K562 (cell line): ENCODE results near the gene SPCS3. TPM values are rescaled to one million over a fixed set of nuclear protein-coding genes. Genes with fewer than 3 reads are reported as not detected.

ENCODE experiments used
- ATAC-seq: fragments of 200-7000 bp; cut with Tn5 transposase; 3 replicates; pipeline ENCODE4 v1.9.1; 2020; ENCODE audit warnings: moderate library complexity
- BruUV-seq: library from RNA; stranded (reverse); fragments of 400-500 nt; replicated peaks from 2 replicates; lab custom pipeline; 2021; lab: Mats Ljungman, UMichigan
- CTCF ChIA-PET: fragments of 300-600 bp; formaldehyde crosslinking; extraction: SDS; loops from one replicate; lab custom pipeline; 2021; ENCODE audit warnings: low intra/inter-chr PET ratio; lab: Yijun Ruan, JAX
- POLR2A ChIA-PET: fragments of 300-600, 350-650 bp; sonication (Branson Sonifier 250); formaldehyde crosslinking; extraction: SDS; loops from one replicate; lab custom pipeline; 2021; ENCODE audit warnings: antibody characterized with exemption, inconsistent platforms; lab: Yijun Ruan, JAX
- DNase-seq, 4 experiments: peaks; one replicate each; pipeline versions ENCODE4 v3.0.0 to v3.0.0-alpha.2; 2011 to 2018; ENCODE audit warnings: low spot score in 3 of 4, mixed read lengths in 3 of 4; ENCODE audit errors: extremely low read depth in 1 of 4
- FAIRE-seq: peaks from 2 replicates; lab custom pipeline; 2011; peaks lifted over from hg19 to GRCh38; lab: Jason Lieb, UNC
- H2AFZ ChIP-seq: 2 replicates; pipeline ENCODE4 v1.6.0; 2011; ENCODE audit warnings: low read depth, low read length, control low read depth, inconsistent platforms
- H3K27ac ChIP-seq: fragments of 200-600 bp; 3 replicates; pipeline ENCODE4 v1.8.0; 2011; ENCODE audit warnings: low read depth, mild to moderate bottlenecking, control low read depth, inconsistent platforms, low read length, moderate library complexity, mixed read lengths; ENCODE audit errors: extremely low read depth
- H3K27me3 ChIP-seq, 2 experiments: fragments of 300-600 bp in 1 of 2; 2 replicates in 1 of 2; 3 replicates in 1 of 2; pipeline versions ENCODE4 v1.6.0 to v1.8.0; 2011; ENCODE audit warnings: inconsistent platforms in 2 of 2, low read length in 2 of 2, mild to moderate bottlenecking in 1 of 2, mixed read lengths in 1 of 2, moderate library complexity in 1 of 2; ENCODE audit not compliant: control insufficient read depth in 2 of 2, insufficient read depth in 2 of 2
- H3K36me3 ChIP-seq: fragments of 300-600 bp; 3 replicates; pipeline ENCODE4 v1.8.0; 2011; ENCODE audit warnings: mild to moderate bottlenecking, low read length, inconsistent platforms; ENCODE audit not compliant: control insufficient read depth, insufficient read depth
- H3K4me1 ChIP-seq, 2 experiments: fragments of 200-600 bp in 1 of 2; replicated peaks in 1 of 2; 2 replicates in 1 of 2; 3 replicates in 1 of 2; pipeline versions ENCODE4 v1.5.1 to v1.8.0; 2011; ENCODE audit warnings: inconsistent platforms in 2 of 2, low read length in 2 of 2, mild to moderate bottlenecking in 1 of 2, mixed read lengths in 1 of 2, moderate library complexity in 1 of 2; ENCODE audit not compliant: control insufficient read depth in 2 of 2, insufficient read depth in 2 of 2
- H3K4me2 ChIP-seq: 2 replicates; pipeline ENCODE4 v1.6.1; 2011; ENCODE audit warnings: low read length, control low read depth, inconsistent platforms, mixed read lengths; ENCODE audit not compliant: insufficient read depth
- H3K4me3 ChIP-seq: fragments of 200-600 bp; sonication (generic), shearing (Covaris generic); 2 replicates; pipeline ENCODE4 v1.5.1; 2016; ENCODE audit warnings: control low read depth, inconsistent platforms
- H3K79me2 ChIP-seq: fragments of 200-600 bp; 3 replicates; pipeline ENCODE4 v1.8.0; 2011; ENCODE audit warnings: low read length, inconsistent platforms; ENCODE audit not compliant: control insufficient read depth, insufficient read depth
- H3K9ac ChIP-seq, 2 experiments: 2 replicates each; pipeline versions ENCODE4 v1.6.0 to v1.6.1; 2011; ENCODE audit warnings: low read depth in 2 of 2, low read length in 2 of 2, control low read depth in 1 of 2, inconsistent platforms in 1 of 2, mild to moderate bottlenecking in 1 of 2, mixed read lengths in 1 of 2; ENCODE audit not compliant: insufficient read depth in 1 of 2
- H3K9me1 ChIP-seq: one replicate; pipeline ENCODE4 v1.6.0; 2011; ENCODE audit warnings: inconsistent platforms, mild to moderate bottlenecking, low read length, moderate library complexity; ENCODE audit not compliant: control insufficient read depth, insufficient read depth
- H3K9me3 ChIP-seq: replicated peaks from 2 replicates; pipeline ENCODE4 v1.5.1; 2011; ENCODE audit warnings: low read depth, low read length, inconsistent platforms; ENCODE audit not compliant: control insufficient read depth, insufficient read depth
- H4K20me1 ChIP-seq: replicated peaks from 2 replicates; pipeline ENCODE4 v1.6.1; 2011; ENCODE audit warnings: low read length, inconsistent platforms, mixed read lengths; ENCODE audit not compliant: control insufficient read depth, insufficient read depth
- CREBBP ChIP-seq: IDR thresholded peaks from one replicate; pipeline ENCODE4 v1.6.1; 2012; ENCODE audit warnings: low read depth, mild to moderate bottlenecking, control low read depth, inconsistent platforms, low read length
- EP300 ChIP-seq: IDR thresholded peaks from 2 replicates; pipeline ENCODE4 v1.6.1; 2012; ENCODE audit warnings: low read length, improper control_type of control experiment
- MCM7 ChIP-seq, 2 experiments: fragments of 450-650 bp; IDR thresholded peaks; 2 replicates each; pipeline ENCODE4 v1.6.1; 2016 to 2018
- NFE2 ChIP-seq: IDR thresholded peaks from 2 replicates; pipeline ENCODE4 v1.6.1; 2014; ENCODE audit warnings: antibody characterized with exemption, low read depth
- PCBP1 ChIP-seq: fragments of 200-400 bp; formaldehyde crosslinking; IDR thresholded peaks from 2 replicates; pipeline ENCODE4 v1.6.1; 2018; ENCODE audit warnings: mild to moderate bottlenecking, low read depth, low read length; ENCODE audit not compliant: poor library complexity, severe bottlenecking
- PHTF2 ChIP-seq: fragments of 250-450 bp; sonication (Bioruptor Pico); IDR thresholded peaks from 2 replicates; pipeline ENCODE4 v1.5.0; 2021; ENCODE audit warnings: mild to moderate bottlenecking
- RBM22 ChIP-seq: fragments of 200-400 bp; formaldehyde crosslinking; IDR thresholded peaks from 2 replicates; pipeline ENCODE4 v1.6.1; 2018; ENCODE audit warnings: low read length, low read depth; ENCODE audit not compliant: poor library complexity, severe bottlenecking
- RFX5 ChIP-seq: IDR thresholded peaks from 2 replicates; pipeline ENCODE4 v1.6.1; 2011; ENCODE audit warnings: low read depth, mild to moderate bottlenecking, improper control_type of control experiment, low read length
- SRSF3 ChIP-seq: fragments of 200-400 bp; formaldehyde crosslinking; IDR thresholded peaks from 2 replicates; pipeline ENCODE4 v1.6.1; 2016; ENCODE audit warnings: mild to moderate bottlenecking, low read length, moderate library complexity; ENCODE audit not compliant: insufficient read depth
- TGIF2 ChIP-seq: sonication (generic); formaldehyde crosslinking; IDR thresholded peaks from 2 replicates; pipeline ENCODE4 v1.8.1; 2022; ENCODE audit warnings: mild to moderate bottlenecking, missing genetic modification reagents, moderate library complexity
- ZNF184 ChIP-seq: sonication (generic); formaldehyde crosslinking; IDR thresholded peaks from 2 replicates; pipeline ENCODE4 v1.5.0; 2020; ENCODE audit warnings: missing genetic modification reagents
- ZNF253 ChIP-seq: fragments of 250-450 bp; sonication (Bioruptor Pico); conservative IDR thresholded peaks from 2 replicates; pipeline ENCODE4 v1.6.1; 2021; ENCODE audit warnings: mild to moderate bottlenecking
- ZNF76 ChIP-seq: fragments of 250-450 bp; sonication (Bioruptor Pico); IDR thresholded peaks from 2 replicates; pipeline ENCODE4 v1.4.0; 2020; ENCODE audit warnings: mild to moderate bottlenecking, moderate library complexity, borderline replicate concordance
- WGBS: fragments of 100-300 bp; shearing (Covaris generic); methylation state at CpG from one replicate; pipeline ENCODE4 v1.1.6; 2016; ENCODE audit warnings: low coverage, mixed read lengths; ENCODE audit not compliant: insufficient coverage; ENCODE audit errors: missing lambda C conversion rate; 5-methylcytosine and 5-hydroxymethylcytosine counted together
- in situ Hi-C: fragments of 300-500 bp; cut with MboI; formaldehyde crosslinking; loops from 4 replicates; pipeline ENCODE4 v1.15.0; 2018; ENCODE audit warnings: inconsistent platforms, mixed read lengths
- intact Hi-C: fragments of 100-400 bp; cut with micrococcal nuclease; formaldehyde crosslinking; loops from 2 replicates; pipeline ENCODE4 v1.14.2; 2022
- polyA plus RNA-seq, 8 experiments: library from polyadenylated mRNA; depleted of rRNA in 4 of 8; stranded (reverse) in 5 of 8; unstranded in 3 of 8; fragments of >200 nt; fragmentation: Nextera tagmentation in 2 of 8; fragmentation: Illumina TruSeq in 1 of 8; extraction: Ambion mirVana in 2 of 8; extraction: Trizol in 1 of 8; gene quantifications; 2 replicates each; pipeline versions ENCODE4 v1.2.1 to v1.2.3, GENCODE V29; 2011 to 2014; ENCODE audit warnings: inconsistent platforms in 1 of 8, missing spikeins in 1 of 8
- total RNA-seq, 7 experiments: library from RNA; depleted of rRNA in 6 of 7; stranded (reverse); fragments of >200 nt in 6 of 7; fragmentation: Illumina TruSeq in 2 of 7; extraction: Trizol in 2 of 7; gene quantifications; 2 replicates each; pipeline versions ENCODE4 v1.2.1 to v1.2.3, GENCODE V29; 2011 to 2021; ENCODE audit warnings: low replicate concordance in 1 of 7
- TF ChIP-seq, protein P1 (sequence below): fragments of 250-450 bp; sonication (Bioruptor Pico); IDR thresholded peaks from 2 replicates; pipeline ENCODE4 v1.5.0; 2021
- TF ChIP-seq, protein P2 (sequence below): IDR thresholded peaks from 2 replicates; pipeline ENCODE4 v1.6.1; 2011; ENCODE audit not compliant: insufficient read length; ENCODE audit errors: extremely low read depth
- TF ChIP-seq, protein P3 (sequence below): sonication (generic); formaldehyde crosslinking; IDR thresholded peaks from 2 replicates; pipeline ENCODE4 v1.8.0; 2022; ENCODE audit warnings: mild to moderate bottlenecking, missing genetic modification reagents, borderline replicate concordance
- TF ChIP-seq, protein P4 (sequence below): fragments of 250-450 bp; sonication (Bioruptor Pico); IDR thresholded peaks from 2 replicates; pipeline ENCODE4 v1.4.0; 2020
- TF ChIP-seq, protein P5 (sequence below): IDR thresholded peaks from 2 replicates; pipeline ENCODE4 v1.6.1; 2014; ENCODE audit warnings: antibody characterized with exemption

SPCS3 gene
- total and polyA plus RNA-seq, 9 of the 15 experiments (the other 6 are each of a cell fraction or from before 2014, with no cell fraction given) = 64.6 to 196 (median 85.4) TPM

DNA sequence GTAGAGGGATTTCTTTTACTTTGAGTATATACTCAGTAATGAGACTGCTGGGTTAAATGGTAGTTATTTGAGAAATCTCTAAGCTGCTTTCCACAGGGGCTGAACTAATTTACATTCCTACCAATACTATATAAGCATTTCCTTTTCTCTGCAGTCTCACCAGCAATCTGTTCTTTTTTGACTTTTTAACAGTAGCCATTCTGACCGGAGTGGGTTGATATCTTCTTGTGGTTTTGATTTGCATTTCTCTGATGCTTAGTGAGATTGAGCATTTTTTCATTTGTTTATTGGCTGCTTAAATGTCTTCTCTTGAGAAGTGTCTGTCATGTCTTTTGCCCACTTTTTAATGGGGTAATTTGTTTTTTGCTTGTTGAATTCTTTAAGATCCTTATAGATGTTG, 43.3 kb downstream of the SPCS3 start:
- Histone ChIP-seq H3K27ac (no peak overlapping the region), H3K4me1 (no peaks in the 10 kb centered on the region), H3K4me3 (no peak overlapping the region), H4K20me1 (no peaks in the 10 kb centered on the region), H3K9me3 (no peaks in the 10 kb centered on the region), H3K79me2 (no peaks in the 10 kb centered on the region), H2AFZ (no peak overlapping the region), H3K27me3 (no peaks in the 10 kb centered on the region), H3K36me3 (no peaks in the 10 kb centered on the region), H3K9ac (no peak overlapping the region), H3K4me2 (no peak overlapping the region), H3K9me1 (no peaks in the 10 kb centered on the region)
- WGBS = 0% methylated on average over 1 of the region's 1 CpG
- ChIA-PET CTCF (no interaction called here), POLR2A (interaction anchor here (1.0 kb wide), 1 partner anchor 844 kb away, joined by 3 read pairs; no protein-coding TSS in a partner anchor)
- FAIRE-seq = no peak
- ATAC-seq = no peak
- intact Hi-C loops = no loop called here
- BruUV-seq = no TSS peak
- DNase-seq = no peak
- in situ Hi-C loops = no loop called here
- TF ChIP-seq RFX5 (no peak), CREBBP (no peak), EP300 (no peak), ZNF184 (CRISPR knock-in tag) (no peak), NFE2 (no peak), ZNF253 (CRISPR knock-in tag) (no peak), SRSF3 (no peak), RBM22 (no peak), ZNF76 (CRISPR knock-in tag) (no peak), PCBP1 (no peak), PHTF2 (no peak), MCM7 (IDR thresholded peaks at IDR 0.05) (no peak), TGIF2 (CRISPR knock-in tag) (no peak)
- TF ChIP-seq, protein P1, sequence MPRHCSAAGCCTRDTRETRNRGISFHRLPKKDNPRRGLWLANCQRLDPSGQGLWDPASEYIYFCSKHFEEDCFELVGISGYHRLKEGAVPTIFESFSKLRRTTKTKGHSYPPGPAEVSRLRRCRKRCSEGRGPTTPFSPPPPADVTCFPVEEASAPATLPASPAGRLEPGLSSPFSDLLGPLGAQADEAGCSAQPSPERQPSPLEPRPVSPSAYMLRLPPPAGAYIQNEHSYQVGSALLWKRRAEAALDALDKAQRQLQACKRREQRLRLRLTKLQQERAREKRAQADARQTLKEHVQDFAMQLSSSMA = no peak
- TF ChIP-seq, protein P2, sequence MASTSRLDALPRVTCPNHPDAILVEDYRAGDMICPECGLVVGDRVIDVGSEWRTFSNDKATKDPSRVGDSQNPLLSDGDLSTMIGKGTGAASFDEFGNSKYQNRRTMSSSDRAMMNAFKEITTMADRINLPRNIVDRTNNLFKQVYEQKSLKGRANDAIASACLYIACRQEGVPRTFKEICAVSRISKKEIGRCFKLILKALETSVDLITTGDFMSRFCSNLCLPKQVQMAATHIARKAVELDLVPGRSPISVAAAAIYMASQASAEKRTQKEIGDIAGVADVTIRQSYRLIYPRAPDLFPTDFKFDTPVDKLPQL = no peak
- TF ChIP-seq, protein P3, sequence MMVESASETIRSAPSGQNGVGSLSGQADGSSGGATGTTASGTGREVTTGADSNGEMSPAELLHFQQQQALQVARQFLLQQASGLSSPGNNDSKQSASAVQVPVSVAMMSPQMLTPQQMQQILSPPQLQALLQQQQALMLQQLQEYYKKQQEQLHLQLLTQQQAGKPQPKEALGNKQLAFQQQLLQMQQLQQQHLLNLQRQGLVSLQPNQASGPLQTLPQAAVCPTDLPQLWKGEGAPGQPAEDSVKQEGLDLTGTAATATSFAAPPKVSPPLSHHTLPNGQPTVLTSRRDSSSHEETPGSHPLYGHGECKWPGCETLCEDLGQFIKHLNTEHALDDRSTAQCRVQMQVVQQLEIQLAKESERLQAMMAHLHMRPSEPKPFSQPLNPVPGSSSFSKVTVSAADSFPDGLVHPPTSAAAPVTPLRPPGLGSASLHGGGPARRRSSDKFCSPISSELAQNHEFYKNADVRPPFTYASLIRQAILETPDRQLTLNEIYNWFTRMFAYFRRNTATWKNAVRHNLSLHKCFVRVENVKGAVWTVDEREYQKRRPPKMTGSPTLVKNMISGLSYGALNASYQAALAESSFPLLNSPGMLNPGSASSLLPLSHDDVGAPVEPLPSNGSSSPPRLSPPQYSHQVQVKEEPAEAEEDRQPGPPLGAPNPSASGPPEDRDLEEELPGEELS (CRISPR knock-in tag) = no peak
- TF ChIP-seq, protein P4, sequence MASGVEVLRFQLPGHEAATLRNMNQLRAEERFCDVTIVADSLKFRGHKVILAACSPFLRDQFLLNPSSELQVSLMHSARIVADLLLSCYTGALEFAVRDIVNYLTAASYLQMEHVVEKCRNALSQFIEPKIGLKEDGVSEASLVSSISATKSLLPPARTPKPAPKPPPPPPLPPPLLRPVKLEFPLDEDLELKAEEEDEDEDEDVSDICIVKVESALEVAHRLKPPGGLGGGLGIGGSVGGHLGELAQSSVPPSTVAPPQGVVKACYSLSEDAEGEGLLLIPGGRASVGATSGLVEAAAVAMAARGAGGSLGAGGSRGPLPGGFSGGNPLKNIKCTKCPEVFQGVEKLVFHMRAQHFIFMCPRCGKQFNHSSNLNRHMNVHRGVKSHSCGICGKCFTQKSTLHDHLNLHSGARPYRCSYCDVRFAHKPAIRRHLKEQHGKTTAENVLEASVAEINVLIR = no peak
- TF ChIP-seq, protein P5, sequence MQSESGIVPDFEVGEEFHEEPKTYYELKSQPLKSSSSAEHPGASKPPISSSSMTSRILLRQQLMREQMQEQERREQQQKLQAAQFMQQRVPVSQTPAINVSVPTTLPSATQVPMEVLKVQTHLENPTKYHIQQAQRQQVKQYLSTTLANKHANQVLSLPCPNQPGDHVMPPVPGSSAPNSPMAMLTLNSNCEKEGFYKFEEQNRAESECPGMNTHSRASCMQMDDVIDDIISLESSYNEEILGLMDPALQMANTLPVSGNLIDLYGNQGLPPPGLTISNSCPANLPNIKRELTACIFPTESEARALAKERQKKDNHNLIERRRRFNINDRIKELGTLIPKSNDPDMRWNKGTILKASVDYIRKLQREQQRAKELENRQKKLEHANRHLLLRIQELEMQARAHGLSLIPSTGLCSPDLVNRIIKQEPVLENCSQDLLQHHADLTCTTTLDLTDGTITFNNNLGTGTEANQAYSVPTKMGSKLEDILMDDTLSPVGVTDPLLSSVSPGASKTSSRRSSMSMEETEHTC = no peak
